VCaP (cell line): ENCODE data around the gene HGS.
A peak's percentile ranks its signal among the peaks of the same experiment; 100 is the strongest.

Source experiments
- H3K27ac ChIP-seq: fragments of 450-650 bp; 2 replicates; pipeline ENCODE4 v1.5.1; 2017
- TF ChIP-seq, protein P1 (sequence below): fragments of 450-650 bp; conservative IDR thresholded peaks from 2 replicates; pipeline ENCODE4 v1.5.1; 2017; ENCODE audit warnings: mild to moderate bottlenecking, moderate library complexity

The HGS gene

DNA sequence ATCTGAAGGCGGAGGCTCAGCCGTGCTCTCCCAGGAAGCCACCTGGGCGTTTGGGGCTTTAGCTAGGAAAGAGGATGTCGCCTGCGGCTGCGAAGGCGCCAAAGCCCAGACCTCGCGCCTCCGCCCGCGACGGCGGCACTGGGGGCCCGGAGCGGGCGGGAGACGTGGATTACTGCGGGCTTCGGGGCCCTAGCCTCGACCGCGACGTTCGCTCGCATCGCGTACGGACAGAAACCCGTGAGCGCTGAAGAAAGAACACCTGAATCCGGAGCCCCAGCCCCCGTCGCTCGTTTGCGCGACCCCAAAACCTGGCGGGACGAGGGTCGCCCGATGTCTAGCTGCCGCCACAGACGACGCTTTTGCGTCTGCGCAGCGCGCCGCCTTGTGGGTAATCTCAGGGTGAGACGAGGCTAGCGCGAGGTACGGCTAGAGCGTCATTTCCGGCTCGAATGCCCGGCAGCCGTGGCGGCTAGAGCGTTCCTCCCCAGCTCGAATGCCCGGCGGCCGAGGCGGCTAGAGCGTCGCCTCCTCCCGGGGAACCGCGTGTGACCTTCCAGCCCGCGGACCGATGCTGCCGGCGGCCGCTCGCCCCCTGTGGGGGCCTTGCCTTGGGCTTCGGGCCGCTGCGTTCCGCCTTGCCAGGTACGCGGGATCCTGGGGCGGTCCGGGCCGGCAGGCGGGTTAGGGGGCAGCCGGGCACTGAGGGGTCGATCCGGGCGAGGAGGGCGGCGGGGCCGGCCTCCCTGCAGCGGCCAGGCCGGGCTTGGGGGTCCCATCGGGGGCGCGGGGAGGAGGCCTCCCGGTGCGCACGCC is 19.3 kb downstream of the HGS start, which contains the start of gene MRPL12:
MRPL12 (plus strand) TSS at position 434 of the 813 bp plus-strand sequence; CDS start at position 569, 135 bp downstream.
- peak within 1 kb of the TSS; percentile 98 for H3K27ac ChIP-seq
- TF ChIP-seq, protein P1, sequence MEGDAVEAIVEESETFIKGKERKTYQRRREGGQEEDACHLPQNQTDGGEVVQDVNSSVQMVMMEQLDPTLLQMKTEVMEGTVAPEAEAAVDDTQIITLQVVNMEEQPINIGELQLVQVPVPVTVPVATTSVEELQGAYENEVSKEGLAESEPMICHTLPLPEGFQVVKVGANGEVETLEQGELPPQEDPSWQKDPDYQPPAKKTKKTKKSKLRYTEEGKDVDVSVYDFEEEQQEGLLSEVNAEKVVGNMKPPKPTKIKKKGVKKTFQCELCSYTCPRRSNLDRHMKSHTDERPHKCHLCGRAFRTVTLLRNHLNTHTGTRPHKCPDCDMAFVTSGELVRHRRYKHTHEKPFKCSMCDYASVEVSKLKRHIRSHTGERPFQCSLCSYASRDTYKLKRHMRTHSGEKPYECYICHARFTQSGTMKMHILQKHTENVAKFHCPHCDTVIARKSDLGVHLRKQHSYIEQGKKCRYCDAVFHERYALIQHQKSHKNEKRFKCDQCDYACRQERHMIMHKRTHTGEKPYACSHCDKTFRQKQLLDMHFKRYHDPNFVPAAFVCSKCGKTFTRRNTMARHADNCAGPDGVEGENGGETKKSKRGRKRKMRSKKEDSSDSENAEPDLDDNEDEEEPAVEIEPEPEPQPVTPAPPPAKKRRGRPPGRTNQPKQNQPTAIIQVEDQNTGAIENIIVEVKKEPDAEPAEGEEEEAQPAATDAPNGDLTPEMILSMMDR, result no peak

GRCh38 chr17:81703747-81704654 is 20.2 kb downstream of the HGS start:
- TF ChIP-seq, protein P1, result no peak
- peak overlapping the region; percentile 98 for H3K27ac ChIP-seq

- peak overlapping the region; percentile 98; the same call in 1 of the 2 replicates for H3K27ac ChIP-seq
- TF ChIP-seq, protein P1, result no peak
Measured at GRCh38 chr17:81705518-81706231, 21.9 kb downstream of the HGS start.

- TF ChIP-seq, protein P1, result no peak
- no peak overlapping the region for H3K27ac ChIP-seq
Measured at GRCh38 chr17:81706232-81706611, 22.4 kb downstream of the HGS start.

GRCh38 chr17:81706757-81707624 is 23.2 kb downstream of the HGS start:
- H3K27ac ChIP-seq, result no peak overlapping the region

More at GRCh38 chr17:81706757-81707624, 23.2 kb downstream of the HGS start:
- TF ChIP-seq, protein P1, result 0 out of 2 replicates have a peak, but pooled peaks have one; percentile 22
